Cardiac fibroblast (primary cell): ENCODE measurements around the gene ANXA3.
A peak's percentile ranks its signal among the peaks of the same experiment; 100 is the strongest.

Experiments
- DNase-seq, 2 donors: peaks; one replicate each; pipeline versions ENCODE4 v3.0.0 to v3.0.0-alpha.2; 2010; ENCODE audit warnings: low read depth in 2 of 2
- H3K4me3 ChIP-seq, 2 donors: replicated peaks in 1 of 2; 1 replicate in 1 of 2; 2 replicates in 1 of 2; pipeline ENCODE4 v1.5.1; 2011; ENCODE audit warnings: low read depth in 2 of 2, low read length in 2 of 2, mild to moderate bottlenecking in 2 of 2, moderate library complexity in 1 of 2
- TF ChIP-seq, protein P1 (sequence below): IDR thresholded peaks from one replicate; pipeline ENCODE4 v1.5.1; 2011; ENCODE audit warnings: low read depth, mild to moderate bottlenecking, low read length, inconsistent platforms

ANXA3 gene

DNA sequence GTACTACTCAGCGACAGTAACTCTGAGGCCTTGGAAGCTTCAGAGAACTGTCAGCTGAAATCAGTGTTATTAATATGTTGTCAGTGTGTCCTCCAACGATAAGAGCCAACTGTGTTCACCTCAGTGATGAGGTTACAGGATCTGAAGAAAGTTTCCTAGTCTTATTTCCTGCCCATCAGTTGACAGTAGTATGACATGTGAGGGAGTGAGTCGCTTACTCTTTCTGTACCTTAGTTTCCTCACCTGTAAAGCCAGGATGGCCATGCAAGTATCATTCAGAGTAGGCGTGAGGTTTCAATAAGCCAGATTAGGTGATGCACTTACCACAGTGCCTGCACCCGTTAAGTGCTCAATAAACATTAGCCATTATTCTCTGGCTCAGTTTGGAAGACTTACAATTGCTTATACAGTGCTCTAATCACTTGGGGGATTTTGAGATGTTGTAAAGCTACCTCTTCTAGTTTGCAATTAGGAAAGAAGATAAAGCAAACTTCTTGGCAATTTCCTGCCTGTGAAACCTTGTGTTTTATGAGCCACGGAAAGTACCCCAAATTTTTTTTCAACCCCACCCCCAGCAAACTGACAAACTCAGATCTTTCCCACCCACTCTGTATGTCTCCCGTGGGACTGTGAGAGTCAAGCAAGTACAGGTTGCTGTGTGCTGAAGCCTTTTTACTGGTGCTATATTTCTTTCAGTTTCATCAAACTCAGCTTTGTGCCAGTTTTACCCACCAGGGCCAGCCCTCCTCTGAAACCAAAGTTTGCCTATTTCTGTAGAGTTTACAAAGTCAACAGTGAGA is 62.2 kb downstream of the ANXA3 start:
- no peak overlapping the region for H3K4me3 ChIP-seq
- no peak for DNase-seq
- TF ChIP-seq, protein P1, sequence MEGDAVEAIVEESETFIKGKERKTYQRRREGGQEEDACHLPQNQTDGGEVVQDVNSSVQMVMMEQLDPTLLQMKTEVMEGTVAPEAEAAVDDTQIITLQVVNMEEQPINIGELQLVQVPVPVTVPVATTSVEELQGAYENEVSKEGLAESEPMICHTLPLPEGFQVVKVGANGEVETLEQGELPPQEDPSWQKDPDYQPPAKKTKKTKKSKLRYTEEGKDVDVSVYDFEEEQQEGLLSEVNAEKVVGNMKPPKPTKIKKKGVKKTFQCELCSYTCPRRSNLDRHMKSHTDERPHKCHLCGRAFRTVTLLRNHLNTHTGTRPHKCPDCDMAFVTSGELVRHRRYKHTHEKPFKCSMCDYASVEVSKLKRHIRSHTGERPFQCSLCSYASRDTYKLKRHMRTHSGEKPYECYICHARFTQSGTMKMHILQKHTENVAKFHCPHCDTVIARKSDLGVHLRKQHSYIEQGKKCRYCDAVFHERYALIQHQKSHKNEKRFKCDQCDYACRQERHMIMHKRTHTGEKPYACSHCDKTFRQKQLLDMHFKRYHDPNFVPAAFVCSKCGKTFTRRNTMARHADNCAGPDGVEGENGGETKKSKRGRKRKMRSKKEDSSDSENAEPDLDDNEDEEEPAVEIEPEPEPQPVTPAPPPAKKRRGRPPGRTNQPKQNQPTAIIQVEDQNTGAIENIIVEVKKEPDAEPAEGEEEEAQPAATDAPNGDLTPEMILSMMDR = no peak

DNA sequence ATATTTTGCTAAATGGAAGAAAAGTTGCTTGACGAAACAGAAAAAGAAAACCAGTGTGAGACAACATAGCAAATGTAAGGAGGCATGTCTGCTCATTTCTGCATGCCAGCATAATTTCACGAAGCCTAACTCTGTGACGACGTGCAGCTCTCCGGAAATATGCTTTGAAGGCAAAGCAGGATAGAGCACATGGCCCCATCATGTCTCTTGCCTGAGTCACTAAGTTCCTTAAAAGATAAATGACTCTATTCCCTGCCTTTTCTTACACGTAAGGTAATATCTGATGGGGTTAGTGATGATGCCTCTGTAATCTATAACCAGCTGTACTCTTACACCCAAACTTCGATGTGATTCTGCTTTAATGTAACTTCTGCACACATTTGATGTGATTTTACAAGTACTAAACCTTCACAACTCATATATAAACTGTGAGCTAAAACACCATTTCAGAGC is 64.5 kb downstream of the ANXA3 start:
- no peak overlapping the region for H3K4me3 ChIP-seq
- peak; percentile 70 to 80 for DNase-seq
- TF ChIP-seq, protein P1 = no peak

DNA sequence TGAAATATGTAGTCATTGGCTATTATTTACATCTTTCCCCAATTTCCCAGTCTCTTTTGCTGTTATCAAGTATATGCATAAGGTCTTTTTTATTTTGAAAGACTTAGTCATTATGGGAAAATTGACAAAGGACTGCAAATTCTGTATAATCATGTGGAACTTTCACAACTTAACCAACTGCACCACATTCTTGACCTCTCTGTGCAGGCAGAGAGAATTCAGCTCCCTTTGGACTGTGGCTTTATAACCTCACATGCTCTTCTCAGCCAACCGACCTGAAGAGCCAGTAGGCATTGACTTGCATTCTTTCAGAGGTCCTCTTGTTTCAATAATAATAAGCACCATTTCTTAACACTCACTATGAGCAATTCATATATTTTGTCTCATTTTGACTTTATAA is 66.9 kb downstream of the ANXA3 start:
- no peak overlapping the region for H3K4me3 ChIP-seq
- TF ChIP-seq, protein P1 = no peak
- peak in 1 of 2 donors; percentile 41 for DNase-seq

DNA sequence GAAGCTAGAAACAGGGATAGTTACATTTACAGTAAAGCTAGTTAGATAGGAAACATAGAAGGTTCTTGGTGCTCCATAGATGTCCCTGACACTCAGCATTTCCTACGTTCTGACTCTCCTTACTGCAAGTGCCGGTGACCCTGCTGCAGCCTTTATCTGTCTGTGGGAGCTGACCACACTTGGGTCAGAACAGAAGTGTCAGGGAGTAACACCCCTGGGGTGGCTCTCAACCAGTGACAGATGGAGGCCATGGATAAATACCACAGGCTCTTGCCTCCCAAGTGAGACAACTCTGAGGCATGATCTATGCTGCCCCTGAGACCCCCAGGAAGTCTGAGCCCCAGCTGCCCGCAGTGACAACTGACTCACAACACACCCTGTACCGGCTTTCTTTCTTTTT is 69.8 kb downstream of the ANXA3 start:
- TF ChIP-seq, protein P1 = no peak
- no peak for DNase-seq
- no peak overlapping the region for H3K4me3 ChIP-seq

DNA sequence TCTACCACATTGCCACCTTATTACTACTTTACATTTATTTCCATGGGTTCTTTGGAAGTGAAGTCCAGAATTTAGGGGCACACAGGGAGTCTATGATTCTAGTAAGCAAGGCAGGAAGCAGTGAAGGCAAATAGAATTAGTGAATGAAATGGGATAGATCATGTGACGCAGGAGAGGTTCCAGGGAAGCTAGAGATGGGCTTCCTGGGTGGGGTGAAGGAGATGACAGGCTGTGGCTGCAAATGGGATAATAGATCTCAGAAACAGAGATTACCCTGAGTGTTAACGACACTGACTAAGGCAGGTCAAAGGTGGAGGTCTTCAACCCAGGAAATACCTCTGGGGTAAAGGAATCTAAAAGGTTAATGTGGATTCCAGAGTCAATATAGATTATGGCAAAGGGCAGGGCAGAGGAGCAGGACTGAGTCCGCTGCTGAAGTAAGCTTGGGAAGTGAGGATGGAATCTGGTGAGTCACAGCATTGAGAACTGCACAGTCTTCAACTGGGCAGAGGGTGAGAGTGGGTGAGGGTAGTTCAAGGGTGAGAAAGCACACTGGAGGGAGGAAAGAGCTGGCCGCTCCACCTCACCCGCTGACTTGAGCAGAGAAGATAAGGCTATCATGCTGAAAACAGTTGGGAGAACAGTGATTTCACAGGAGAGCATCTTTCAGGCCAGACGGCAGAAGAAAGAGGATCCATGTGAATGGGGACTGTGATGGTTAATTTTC is 70.8 kb downstream of the ANXA3 start:
- DNase-seq = peak; percentile 50 to 77
- TF ChIP-seq, protein P1 = no peak
- no peak overlapping the region for H3K4me3 ChIP-seq

DNA sequence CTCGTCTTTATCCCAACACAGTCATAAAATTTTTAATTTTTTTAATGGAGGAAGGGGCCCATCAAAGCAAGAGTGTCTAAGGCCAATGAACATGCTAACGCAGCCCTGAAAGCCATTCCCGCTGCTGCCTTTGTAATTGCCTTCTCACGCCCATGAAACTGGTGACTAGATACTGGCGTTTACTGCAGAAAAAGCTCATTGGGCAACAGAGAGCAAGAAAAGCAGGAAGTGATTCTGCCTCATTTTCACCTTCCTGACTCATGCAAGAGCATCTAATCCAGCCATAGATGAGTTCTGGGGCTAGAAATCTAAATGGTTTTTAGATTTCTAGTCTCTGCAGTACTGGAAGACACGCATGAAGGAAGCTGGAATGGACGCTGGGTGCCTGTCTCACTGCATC is 72.5 kb downstream of the ANXA3 start:
- no peak for DNase-seq
- no peak overlapping the region for H3K4me3 ChIP-seq
- TF ChIP-seq, protein P1 = no peak
